ENCODE data around the gene SPHK1.

DNA sequence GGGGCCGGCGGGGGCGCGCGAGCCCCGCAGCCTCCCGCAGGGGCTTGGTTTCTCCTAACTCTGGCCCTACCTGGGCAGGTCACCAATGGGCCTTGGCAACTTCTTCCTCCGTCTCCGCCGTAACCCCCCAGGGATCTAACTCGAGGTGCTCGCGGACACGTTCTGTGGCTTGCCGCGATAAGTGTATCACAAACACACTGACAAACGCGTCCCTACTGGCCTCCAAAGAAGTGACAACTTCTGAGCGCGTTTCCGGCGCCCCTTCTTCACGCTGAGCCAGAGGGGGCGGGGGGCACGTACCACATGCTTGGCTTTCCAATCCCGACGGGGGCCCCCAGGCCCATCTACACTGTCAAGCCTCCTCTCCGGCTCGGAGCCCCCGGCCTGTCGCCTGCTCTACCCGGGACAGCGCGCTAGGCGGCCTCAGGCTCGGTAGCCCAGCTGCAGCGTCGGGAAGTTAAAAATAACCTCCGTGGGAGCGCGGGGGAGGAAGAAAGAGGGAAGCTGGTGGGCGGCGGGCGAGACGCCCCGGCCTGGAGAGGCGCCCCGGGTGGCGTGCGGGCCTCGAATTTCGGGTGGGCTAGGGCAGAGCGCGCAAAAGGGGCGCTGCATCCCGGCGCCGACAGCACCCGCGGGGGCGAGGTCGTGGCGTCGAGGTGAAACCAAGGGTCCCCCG, 725 bp upstream of the SPHK1 start:
- TF ChIP-seq POLR2A (IDR thresholded peaks at IDR 0.05) = no peak
- TF ChIP-seq, protein P1, sequence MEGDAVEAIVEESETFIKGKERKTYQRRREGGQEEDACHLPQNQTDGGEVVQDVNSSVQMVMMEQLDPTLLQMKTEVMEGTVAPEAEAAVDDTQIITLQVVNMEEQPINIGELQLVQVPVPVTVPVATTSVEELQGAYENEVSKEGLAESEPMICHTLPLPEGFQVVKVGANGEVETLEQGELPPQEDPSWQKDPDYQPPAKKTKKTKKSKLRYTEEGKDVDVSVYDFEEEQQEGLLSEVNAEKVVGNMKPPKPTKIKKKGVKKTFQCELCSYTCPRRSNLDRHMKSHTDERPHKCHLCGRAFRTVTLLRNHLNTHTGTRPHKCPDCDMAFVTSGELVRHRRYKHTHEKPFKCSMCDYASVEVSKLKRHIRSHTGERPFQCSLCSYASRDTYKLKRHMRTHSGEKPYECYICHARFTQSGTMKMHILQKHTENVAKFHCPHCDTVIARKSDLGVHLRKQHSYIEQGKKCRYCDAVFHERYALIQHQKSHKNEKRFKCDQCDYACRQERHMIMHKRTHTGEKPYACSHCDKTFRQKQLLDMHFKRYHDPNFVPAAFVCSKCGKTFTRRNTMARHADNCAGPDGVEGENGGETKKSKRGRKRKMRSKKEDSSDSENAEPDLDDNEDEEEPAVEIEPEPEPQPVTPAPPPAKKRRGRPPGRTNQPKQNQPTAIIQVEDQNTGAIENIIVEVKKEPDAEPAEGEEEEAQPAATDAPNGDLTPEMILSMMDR (IDR thresholded peaks at IDR 0.05) = peak in 4 of 7 experiments; percentile 16 to 50 (median 33)

All from body of pancreas (tissue), 4 donors.